ENCODE results near the gene REM2. TPM values are rescaled to one million over a fixed set of nuclear protein-coding genes. Genes with fewer than 3 reads are reported as not detected.
"Not testable (repeated sequence)": the region's sequence is repeated elsewhere in the genome, so short reads cannot be mapped to it uniquely, and the experiment has no call there.

REM2 gene
- total RNA-seq, 1 experiment from 2014 or later, result 1.5 TPM

DNA sequence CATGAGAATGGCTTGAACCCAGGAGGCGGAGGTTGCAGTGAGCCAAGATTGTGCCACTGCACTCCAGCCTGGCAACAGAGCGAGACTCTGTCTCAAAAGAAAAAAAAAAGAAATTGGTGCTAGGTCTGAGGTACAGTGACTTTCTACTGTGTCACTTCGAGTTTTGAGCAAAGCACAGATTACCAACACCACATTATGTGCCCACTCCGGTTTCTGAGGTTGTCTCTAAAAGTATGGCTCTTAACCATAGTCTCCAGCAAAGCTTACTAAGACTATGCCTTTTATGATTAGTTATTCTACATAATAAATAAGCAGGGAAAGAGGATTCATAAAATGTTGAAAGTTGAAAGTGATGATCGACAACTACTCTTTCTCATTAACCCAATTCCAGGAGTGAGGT, 27.9 kb downstream of the REM2 start (continued):
- TF ChIP-seq, protein P1, sequence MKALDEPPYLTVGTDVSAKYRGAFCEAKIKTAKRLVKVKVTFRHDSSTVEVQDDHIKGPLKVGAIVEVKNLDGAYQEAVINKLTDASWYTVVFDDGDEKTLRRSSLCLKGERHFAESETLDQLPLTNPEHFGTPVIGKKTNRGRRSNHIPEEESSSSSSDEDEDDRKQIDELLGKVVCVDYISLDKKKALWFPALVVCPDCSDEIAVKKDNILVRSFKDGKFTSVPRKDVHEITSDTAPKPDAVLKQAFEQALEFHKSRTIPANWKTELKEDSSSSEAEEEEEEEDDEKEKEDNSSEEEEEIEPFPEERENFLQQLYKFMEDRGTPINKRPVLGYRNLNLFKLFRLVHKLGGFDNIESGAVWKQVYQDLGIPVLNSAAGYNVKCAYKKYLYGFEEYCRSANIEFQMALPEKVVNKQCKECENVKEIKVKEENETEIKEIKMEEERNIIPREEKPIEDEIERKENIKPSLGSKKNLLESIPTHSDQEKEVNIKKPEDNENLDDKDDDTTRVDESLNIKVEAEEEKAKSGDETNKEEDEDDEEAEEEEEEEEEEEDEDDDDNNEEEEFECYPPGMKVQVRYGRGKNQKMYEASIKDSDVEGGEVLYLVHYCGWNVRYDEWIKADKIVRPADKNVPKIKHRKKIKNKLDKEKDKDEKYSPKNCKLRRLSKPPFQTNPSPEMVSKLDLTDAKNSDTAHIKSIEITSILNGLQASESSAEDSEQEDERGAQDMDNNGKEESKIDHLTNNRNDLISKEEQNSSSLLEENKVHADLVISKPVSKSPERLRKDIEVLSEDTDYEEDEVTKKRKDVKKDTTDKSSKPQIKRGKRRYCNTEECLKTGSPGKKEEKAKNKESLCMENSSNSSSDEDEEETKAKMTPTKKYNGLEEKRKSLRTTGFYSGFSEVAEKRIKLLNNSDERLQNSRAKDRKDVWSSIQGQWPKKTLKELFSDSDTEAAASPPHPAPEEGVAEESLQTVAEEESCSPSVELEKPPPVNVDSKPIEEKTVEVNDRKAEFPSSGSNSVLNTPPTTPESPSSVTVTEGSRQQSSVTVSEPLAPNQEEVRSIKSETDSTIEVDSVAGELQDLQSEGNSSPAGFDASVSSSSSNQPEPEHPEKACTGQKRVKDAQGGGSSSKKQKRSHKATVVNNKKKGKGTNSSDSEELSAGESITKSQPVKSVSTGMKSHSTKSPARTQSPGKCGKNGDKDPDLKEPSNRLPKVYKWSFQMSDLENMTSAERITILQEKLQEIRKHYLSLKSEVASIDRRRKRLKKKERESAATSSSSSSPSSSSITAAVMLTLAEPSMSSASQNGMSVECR (CRISPR knock-in tag; IDR thresholded peaks at IDR 0.05; ENCODE audit: borderline replicate concordance), result no peak

DNA sequence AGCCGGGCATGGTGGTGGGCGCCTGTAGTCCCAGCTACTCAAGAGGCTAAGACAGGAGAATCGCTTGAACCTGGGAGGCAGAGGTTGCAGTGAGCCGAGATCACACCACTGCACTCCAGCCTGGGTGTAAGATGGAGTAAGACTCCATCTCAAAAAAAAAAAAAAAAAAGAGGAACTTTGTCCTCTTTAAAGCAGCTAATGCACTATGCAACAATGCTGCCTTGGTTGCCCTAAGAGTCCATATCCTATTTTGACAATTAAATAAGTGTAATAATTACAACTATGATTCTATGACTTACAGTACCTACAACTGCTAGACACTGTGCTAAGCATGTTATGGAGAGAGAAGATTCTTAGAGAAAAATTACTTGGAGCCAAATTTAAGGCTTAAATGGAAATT, 31.8 kb downstream of the REM2 start:
- ChIA-PET POLR2A (interaction anchor here (0.7 kb wide), 3 partner anchors 15 to 422 kb away, joined by 3 read pairs; no protein-coding TSS in a partner anchor), CTCF (interaction anchor here (0.6 to 1.7 kb wide), 3 partner anchors 15 to 132 kb away, joined by 3 to 4 read pairs (median 4); no protein-coding TSS in a partner anchor)
- H3K27ac Mint-ChIP-seq; ATAC-seq; DNase-seq (ENCODE audit: low spot score); H3K9me3 Mint-ChIP-seq; H3K36me3 Mint-ChIP-seq; H3K4me3 Mint-ChIP-seq; H3K27me3 Mint-ChIP-seq (ENCODE audit: low read depth): not testable (repeated sequence)
- peaks cover 11% of the 10 kb centered on the region for H3K4me1 Mint-ChIP-seq

DNA sequence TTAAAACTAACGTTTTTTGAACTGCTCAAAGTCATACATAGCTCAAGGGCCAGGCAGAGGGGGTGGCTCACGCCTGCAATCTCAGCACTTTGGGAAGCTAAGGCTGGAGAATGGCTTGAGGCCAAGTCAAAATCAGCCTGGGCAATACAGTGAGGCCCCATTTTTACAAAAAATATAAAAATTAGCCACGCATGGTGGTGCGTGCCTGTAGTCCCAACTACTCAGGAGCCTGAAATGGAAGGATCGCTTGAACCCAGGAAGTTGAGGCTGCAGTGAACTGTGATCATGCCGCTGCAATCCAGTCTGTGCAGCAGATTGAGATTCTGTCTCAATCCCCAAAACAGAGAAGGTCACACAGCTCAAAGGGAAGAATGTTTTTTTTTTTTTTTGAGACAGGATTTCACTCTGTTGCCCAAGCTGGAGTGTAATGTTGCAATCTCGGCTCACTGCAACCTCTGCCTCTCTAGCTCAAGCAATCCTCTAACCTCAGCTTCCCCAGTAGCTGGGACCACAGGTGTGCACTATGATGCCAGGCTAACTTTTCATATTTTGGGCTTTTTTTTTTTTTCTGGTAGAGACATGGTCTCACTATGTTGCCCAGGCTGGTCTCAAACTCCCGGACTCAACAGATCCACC, 33.0 kb downstream of the REM2 start:
- ATAC-seq (no peak), DNase-seq (ENCODE audit: low spot score) (no peak)
- Mint-ChIP-seq H3K9me3 (no peaks in the 10 kb centered on the region), H3K4me3 (no peak overlapping the region), H3K27me3 (ENCODE audit: low read depth) (peaks cover 2% of the 10 kb centered on the region; the same call in 1 of the 2 replicates), H3K36me3 (peaks cover 16% of the 10 kb centered on the region), H3K27ac (no peak overlapping the region), H3K4me1 (peaks cover 17% of the 10 kb centered on the region)
- CTCF ChIA-PET, result interaction anchor here (0.7 to 1.0 kb wide), 3 partner anchors 346 to 527 kb away, joined by 3 read pairs; no protein-coding TSS in a partner anchor
- POLR2A ChIA-PET, result interaction anchor here (0.7 kb wide), 1 partner anchor 358 kb away, joined by 4 read pairs; no protein-coding TSS in a partner anchor
- TF ChIP-seq SOX15 (CRISPR knock-in tag; IDR thresholded peaks at IDR 0.05), result no peak
- peak; percentile 94 for TF ChIP-seq GABPB1 (CRISPR knock-in tag; IDR thresholded peaks at IDR 0.05)

DNA sequence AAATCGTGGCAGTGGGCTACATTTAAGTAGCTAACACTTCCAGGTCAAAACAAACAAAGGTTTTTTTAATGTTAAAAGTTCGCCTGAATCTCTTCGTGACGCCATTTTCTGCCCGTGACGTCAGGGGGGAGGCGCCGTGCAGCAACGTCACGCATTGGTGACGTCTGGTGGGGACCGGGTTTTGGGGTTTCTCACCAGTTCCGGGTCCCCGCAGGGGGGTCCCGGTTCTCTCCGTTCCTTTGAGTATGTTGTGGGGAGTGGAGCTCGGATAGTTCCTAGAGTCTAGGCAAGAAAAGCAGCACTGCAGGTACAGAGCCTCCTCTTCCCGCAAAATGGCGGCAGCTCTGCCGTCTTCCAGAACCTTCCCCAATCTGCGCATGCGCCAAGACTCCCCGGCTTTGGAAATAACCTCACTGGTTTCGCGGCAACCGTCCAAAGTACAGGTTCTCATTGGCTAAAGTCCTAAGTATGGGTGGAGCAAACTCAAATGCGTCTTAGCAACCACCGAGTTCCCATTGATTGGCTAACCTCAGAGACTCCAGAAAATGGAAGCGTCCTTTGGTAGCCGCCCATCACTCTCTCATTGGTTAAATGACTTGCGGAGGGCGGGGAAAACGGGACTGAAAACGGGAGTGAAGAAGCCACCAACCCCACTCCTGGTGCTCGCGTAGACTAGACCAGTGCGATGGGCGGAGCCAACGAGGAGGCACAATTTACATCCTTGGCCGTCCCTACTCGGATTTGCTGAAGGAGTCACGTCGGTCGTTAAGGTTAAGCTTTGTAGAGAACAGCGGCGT, 36.0 kb downstream of the REM2 start, which contains the start of gene RBM23:
TSS of gene RBM23 (minus strand) at position 346 of the 797 bp plus-strand sequence.
- Mint-ChIP-seq H3K27ac (peak within 1 kb of the TSS; percentile 100), H3K27me3 (ENCODE audit: low read depth) (peaks cover 2% of the 10 kb centered on the region; the same call in 1 of the 2 replicates), H3K9me3 (no peaks in the 10 kb centered on the region), H3K4me3 (peak within 1 kb of the TSS; percentile 92), H3K36me3 (peaks cover 42% of the 10 kb centered on the region), H3K4me1 (peaks cover 17% of the 10 kb centered on the region)
- DNase-seq (ENCODE audit: low spot score) (peak; percentile 100), ATAC-seq (peak; percentile 98)
- ChIA-PET CTCF (interaction anchor here (0.9 to 2.8 kb wide), 20 partner anchors 9 to 362 kb away, joined by 3 to 19 read pairs (median 4); partner anchors contain the start of genes ACIN1, C14orf119, LRP10 and PRMT5), POLR2A (interaction anchor here (0.8 to 2.4 kb wide), 6 partner anchors 11 to 176 kb away, joined by 3 to 14 read pairs (median 5); partner anchors contain the start of genes ACIN1, C14orf119, PRMT5 and REM2)
- TF ChIP-seq CREM (CRISPR knock-in tag; IDR thresholded peaks at IDR 0.05) (peak; percentile 95), SP1 (CRISPR knock-in tag; conservative IDR thresholded peaks at IDR 0.05) (peak; percentile 67; the same call in 1 of the 2 replicates), NFYB (CRISPR knock-in tag; conservative IDR thresholded peaks at IDR 0.05; ENCODE audit: low read depth) (peak; percentile 85), ZBTB21 (CRISPR knock-in tag; IDR thresholded peaks at IDR 0.05; ENCODE audit: borderline replicate concordance) (peak; percentile 99), NFATC4 (CRISPR knock-in tag; IDR thresholded peaks at IDR 0.05) (no peak), ETV6 (CRISPR knock-in tag; IDR thresholded peaks at IDR 0.05) (peak; percentile 36; the same call in 1 of the 2 replicates)
- TF ChIP-seq, protein P2, sequence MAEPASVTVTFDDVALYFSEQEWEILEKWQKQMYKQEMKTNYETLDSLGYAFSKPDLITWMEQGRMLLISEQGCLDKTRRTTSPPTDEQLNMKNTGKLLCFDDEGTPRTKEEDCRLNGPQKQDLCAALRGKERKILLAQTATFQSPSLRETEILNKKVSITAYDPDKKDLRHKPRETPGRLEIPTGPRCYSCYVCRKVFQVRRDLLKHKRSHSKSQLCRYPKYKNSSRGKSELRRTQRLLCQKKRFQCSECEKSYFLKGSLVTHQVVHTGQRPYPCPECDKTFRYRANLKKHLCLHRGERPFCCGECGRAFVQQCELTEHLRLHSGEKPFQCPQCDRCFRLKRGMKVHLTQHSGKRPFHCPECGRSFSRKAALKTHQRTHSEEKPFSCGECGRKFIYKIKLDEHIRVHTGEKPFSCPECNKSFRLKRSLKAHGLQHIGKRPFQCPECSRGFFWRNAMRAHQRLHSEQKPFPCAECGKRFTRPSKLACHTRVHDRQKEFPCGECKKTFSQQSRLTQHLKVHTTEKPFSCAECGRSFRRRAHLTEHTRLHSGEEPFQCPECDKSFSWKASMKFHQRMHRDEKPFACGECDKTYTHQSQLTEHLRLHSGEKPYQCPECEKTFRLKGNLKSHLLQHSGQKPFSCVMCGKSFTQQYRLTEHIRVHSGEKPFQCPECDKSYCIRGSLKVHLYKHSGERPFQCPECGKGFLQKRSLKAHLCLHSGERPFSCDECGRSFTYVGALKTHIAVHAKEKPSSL (CRISPR knock-in tag; conservative IDR thresholded peaks at IDR 0.05), result no peak
- TF ChIP-seq, protein P3, sequence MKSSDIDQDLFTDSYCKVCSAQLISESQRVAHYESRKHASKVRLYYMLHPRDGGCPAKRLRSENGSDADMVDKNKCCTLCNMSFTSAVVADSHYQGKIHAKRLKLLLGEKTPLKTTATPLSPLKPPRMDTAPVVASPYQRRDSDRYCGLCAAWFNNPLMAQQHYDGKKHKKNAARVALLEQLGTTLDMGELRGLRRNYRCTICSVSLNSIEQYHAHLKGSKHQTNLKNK (CRISPR knock-in tag; IDR thresholded peaks at IDR 0.05), result peak; percentile 71; the same call in 1 of the 2 replicates

Data from WTC11 (cell line).